ENCODE data around the gene DICER1.
"Not testable (repeated sequence)": the region's sequence is repeated elsewhere in the genome, so short reads cannot be mapped to it uniquely, and the experiment has no call there.

GRCh38 chr14:95175670-95176069 lies 18.3 kb upstream of the DICER1 start:
- TF ChIP-seq CSRNP3 (CRISPR knock-in tag; IDR thresholded peaks at IDR 0.05); BACH2 (CRISPR knock-in tag; IDR thresholded peaks at IDR 0.05; ENCODE audit: borderline replicate concordance); ZFP3 (CRISPR knock-in tag; IDR thresholded peaks at IDR 0.05); ZNF70 (CRISPR knock-in tag; IDR thresholded peaks at IDR 0.05); ARNTL (CRISPR knock-in tag; IDR thresholded peaks at IDR 0.05; ENCODE audit: borderline replicate concordance, low read depth); ZC3H10 (CRISPR knock-in tag; IDR thresholded peaks at IDR 0.05): not testable (repeated sequence)

Data from SK-N-SH treated with all-trans-retinoic acid at 6 μM for 48 hours (cell line).